ENCODE data around the gene LCP2.

LCP2 gene

DNA sequence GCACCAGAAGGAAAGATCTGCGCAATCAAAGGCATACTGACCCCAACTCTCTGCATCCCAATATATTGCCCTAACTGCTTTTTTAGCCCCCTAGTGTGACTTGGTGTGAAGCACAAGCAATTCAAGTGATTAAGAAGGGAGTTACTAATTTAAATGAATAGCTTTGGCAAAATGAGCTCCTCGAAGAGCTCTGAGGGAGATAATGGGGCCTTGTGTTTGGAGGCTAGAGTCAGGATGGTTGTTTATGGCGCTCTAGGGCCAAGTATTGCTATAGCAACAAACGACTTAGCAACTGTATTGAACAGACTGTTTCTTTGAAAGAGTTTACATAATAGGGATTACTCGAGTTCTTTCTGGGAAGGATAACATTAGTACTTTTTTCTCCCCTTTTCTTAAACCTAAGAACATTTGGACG lies 76.2 kb downstream of the LCP2 start:
- no peak overlapping the region for H3K9ac ChIP-seq (ENCODE audit: low read depth, low read length)
- DNase-seq = no peak
- H3K27me3 ChIP-seq (ENCODE audit: insufficient read depth, low read length, poor library complexity) = no peaks in the 10 kb centered on the region
- H4K20me1 ChIP-seq (ENCODE audit: insufficient read depth, low read length) = no peaks in the 10 kb centered on the region
- H3K4me1 ChIP-seq (ENCODE audit: insufficient read depth, low read length) = no peaks in the 10 kb centered on the region
- no peak overlapping the region for H2AFZ ChIP-seq (ENCODE audit: low read depth, low read length)
- TF ChIP-seq, protein P1, sequence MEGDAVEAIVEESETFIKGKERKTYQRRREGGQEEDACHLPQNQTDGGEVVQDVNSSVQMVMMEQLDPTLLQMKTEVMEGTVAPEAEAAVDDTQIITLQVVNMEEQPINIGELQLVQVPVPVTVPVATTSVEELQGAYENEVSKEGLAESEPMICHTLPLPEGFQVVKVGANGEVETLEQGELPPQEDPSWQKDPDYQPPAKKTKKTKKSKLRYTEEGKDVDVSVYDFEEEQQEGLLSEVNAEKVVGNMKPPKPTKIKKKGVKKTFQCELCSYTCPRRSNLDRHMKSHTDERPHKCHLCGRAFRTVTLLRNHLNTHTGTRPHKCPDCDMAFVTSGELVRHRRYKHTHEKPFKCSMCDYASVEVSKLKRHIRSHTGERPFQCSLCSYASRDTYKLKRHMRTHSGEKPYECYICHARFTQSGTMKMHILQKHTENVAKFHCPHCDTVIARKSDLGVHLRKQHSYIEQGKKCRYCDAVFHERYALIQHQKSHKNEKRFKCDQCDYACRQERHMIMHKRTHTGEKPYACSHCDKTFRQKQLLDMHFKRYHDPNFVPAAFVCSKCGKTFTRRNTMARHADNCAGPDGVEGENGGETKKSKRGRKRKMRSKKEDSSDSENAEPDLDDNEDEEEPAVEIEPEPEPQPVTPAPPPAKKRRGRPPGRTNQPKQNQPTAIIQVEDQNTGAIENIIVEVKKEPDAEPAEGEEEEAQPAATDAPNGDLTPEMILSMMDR (IDR thresholded peaks at IDR 0.05; ENCODE audit: borderline replicate concordance, extremely low read depth, low read length, poor library complexity, severe bottlenecking) = peak; percentile 27
- no peak for TF ChIP-seq EZH2 (IDR thresholded peaks at IDR 0.05; ENCODE audit: borderline replicate concordance, low read depth, low read length, severe bottlenecking)
- no peak overlapping the region for H3K4me2 ChIP-seq (ENCODE audit: insufficient read depth, low read length)
- no peak overlapping the region for H3K27ac ChIP-seq (ENCODE audit: low read length)
- no peaks in the 10 kb centered on the region for H3K79me2 ChIP-seq (ENCODE audit: insufficient read depth, low read length)
- no peaks in the 10 kb centered on the region for H3K36me3 ChIP-seq (ENCODE audit: insufficient read depth, low read length)
- no peak overlapping the region for H3K4me3 ChIP-seq (ENCODE audit: low read depth in 1 of 2, low read length in 2 of 2)
- no peaks in the 10 kb centered on the region for H3K9me3 ChIP-seq (ENCODE audit: insufficient read depth, low read length, severe bottlenecking)
- no peak for ATAC-seq (ENCODE audit: insufficient read depth, low read depth)

DNA sequence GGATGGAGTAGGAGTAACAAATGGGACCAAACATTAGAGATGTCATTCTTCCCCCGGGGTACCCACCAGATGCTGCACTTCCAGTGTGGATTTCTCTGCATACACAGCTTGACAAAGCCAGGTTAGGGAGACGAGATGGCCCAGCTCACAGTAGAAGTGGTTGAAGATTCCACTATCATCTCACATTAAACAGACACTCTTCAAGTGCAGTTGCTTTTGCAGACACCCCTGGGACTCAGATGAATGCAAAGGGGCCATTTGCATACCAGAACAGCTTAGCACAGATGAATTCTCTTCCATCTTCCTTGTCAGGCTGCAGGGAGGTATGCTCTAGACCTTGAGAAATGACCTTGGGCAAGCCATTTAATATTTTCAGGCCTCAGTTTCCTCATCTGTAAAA lies 77.4 kb downstream of the LCP2 start:
- H3K9me3 ChIP-seq (ENCODE audit: insufficient read depth, low read length, severe bottlenecking) = no peaks in the 10 kb centered on the region
- H3K4me2 ChIP-seq (ENCODE audit: insufficient read depth, low read length) = no peak overlapping the region
- DNase-seq (no peak), ATAC-seq (ENCODE audit: insufficient read depth, low read depth) (no peak)
- H2AFZ ChIP-seq (ENCODE audit: low read depth, low read length) = no peak overlapping the region
- no peak overlapping the region for H3K9ac ChIP-seq (ENCODE audit: low read depth, low read length)
- no peaks in the 10 kb centered on the region for H3K27me3 ChIP-seq (ENCODE audit: insufficient read depth, low read length, poor library complexity)
- no peaks in the 10 kb centered on the region for H3K36me3 ChIP-seq (ENCODE audit: insufficient read depth, low read length)
- TF ChIP-seq EZH2 (IDR thresholded peaks at IDR 0.05; ENCODE audit: borderline replicate concordance, low read depth, low read length, severe bottlenecking) = no peak
- TF ChIP-seq, protein P1 (IDR thresholded peaks at IDR 0.05; ENCODE audit: borderline replicate concordance, extremely low read depth, low read length, poor library complexity, severe bottlenecking) = no peak
- no peaks in the 10 kb centered on the region for H4K20me1 ChIP-seq (ENCODE audit: insufficient read depth, low read length)
- H3K4me3 ChIP-seq (ENCODE audit: low read depth in 1 of 2, low read length in 2 of 2) = no peak overlapping the region
- no peaks in the 10 kb centered on the region for H3K4me1 ChIP-seq (ENCODE audit: insufficient read depth, low read length)
- no peak overlapping the region for H3K27ac ChIP-seq (ENCODE audit: low read length)
- H3K79me2 ChIP-seq (ENCODE audit: insufficient read depth, low read length) = no peaks in the 10 kb centered on the region

DNA sequence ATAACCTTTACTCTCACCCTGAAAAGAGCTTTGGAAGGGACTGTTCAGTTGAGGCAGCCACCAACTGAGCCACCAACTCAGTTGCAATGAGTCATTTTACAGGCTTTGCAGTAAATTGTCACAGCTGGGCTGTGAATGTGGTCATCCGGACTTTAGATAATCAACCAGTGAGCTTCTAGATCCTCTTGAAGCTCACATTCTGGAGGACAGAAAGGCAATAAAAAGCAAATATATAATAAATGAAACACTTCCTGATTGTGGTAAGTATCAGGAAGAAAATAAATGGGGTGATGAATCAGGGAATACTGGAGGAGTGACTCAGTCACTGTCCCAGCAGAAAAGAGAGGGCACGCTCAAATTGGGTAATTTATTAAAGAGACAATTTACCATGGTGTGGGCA lies 78.0 kb downstream of the LCP2 start:
- Histone ChIP-seq H4K20me1 (ENCODE audit: insufficient read depth, low read length) (no peaks in the 10 kb centered on the region), H3K27me3 (ENCODE audit: insufficient read depth, low read length, poor library complexity) (no peaks in the 10 kb centered on the region), H3K9ac (ENCODE audit: low read depth, low read length) (no peak overlapping the region), H3K27ac (ENCODE audit: low read length) (no peak overlapping the region), H3K36me3 (ENCODE audit: insufficient read depth, low read length) (no peaks in the 10 kb centered on the region), H2AFZ (ENCODE audit: low read depth, low read length) (no peak overlapping the region), H3K4me3 (ENCODE audit: low read depth in 1 of 2, low read length in 2 of 2) (no peak overlapping the region), H3K4me2 (ENCODE audit: insufficient read depth, low read length) (no peak overlapping the region), H3K9me3 (ENCODE audit: insufficient read depth, low read length, severe bottlenecking) (no peaks in the 10 kb centered on the region), H3K4me1 (ENCODE audit: insufficient read depth, low read length) (no peaks in the 10 kb centered on the region), H3K79me2 (ENCODE audit: insufficient read depth, low read length) (no peaks in the 10 kb centered on the region)
- no peak for TF ChIP-seq EZH2 (IDR thresholded peaks at IDR 0.05; ENCODE audit: borderline replicate concordance, low read depth, low read length, severe bottlenecking)
- TF ChIP-seq, protein P1 (IDR thresholded peaks at IDR 0.05; ENCODE audit: borderline replicate concordance, extremely low read depth, low read length, poor library complexity, severe bottlenecking) = no peak
- DNase-seq = no peak
- no peak for ATAC-seq (ENCODE audit: insufficient read depth, low read depth)

- Histone ChIP-seq H3K4me1 (ENCODE audit: insufficient read depth, low read length) (no peaks in the 10 kb centered on the region), H3K9ac (ENCODE audit: low read depth, low read length) (no peak overlapping the region), H3K36me3 (ENCODE audit: insufficient read depth, low read length) (no peaks in the 10 kb centered on the region), H3K27ac (ENCODE audit: low read length) (no peak overlapping the region), H3K79me2 (ENCODE audit: insufficient read depth, low read length) (no peaks in the 10 kb centered on the region), H3K4me2 (ENCODE audit: insufficient read depth, low read length) (no peak overlapping the region), H3K9me3 (ENCODE audit: insufficient read depth, low read length, severe bottlenecking) (no peaks in the 10 kb centered on the region), H3K4me3 (ENCODE audit: low read depth in 1 of 2, low read length in 2 of 2) (no peak overlapping the region), H2AFZ (ENCODE audit: low read depth, low read length) (no peak overlapping the region), H3K27me3 (ENCODE audit: insufficient read depth, low read length, poor library complexity) (no peaks in the 10 kb centered on the region), H4K20me1 (ENCODE audit: insufficient read depth, low read length) (no peaks in the 10 kb centered on the region)
- DNase-seq (no peak), ATAC-seq (ENCODE audit: insufficient read depth, low read depth) (no peak)
- TF ChIP-seq, protein P1 (IDR thresholded peaks at IDR 0.05; ENCODE audit: borderline replicate concordance, extremely low read depth, low read length, poor library complexity, severe bottlenecking) = no peak
- TF ChIP-seq EZH2 (IDR thresholded peaks at IDR 0.05; ENCODE audit: borderline replicate concordance, low read depth, low read length, severe bottlenecking) = no peak
Measured at GRCh38 chr5:170218726-170219125, 78.9 kb downstream of the LCP2 start.

Data from DND-41 (cell line).